Sciatic nerve (tissue), 2 donors: ENCODE measurements around the gene SRCIN1. TPM values are rescaled to one million over a fixed set of nuclear protein-coding genes. Genes with fewer than 3 reads are reported as not detected.

ENCODE experiments used
- ATAC-seq: fragments of 200-7000 bp; cut with Tn5 transposase; one replicate; pipeline ENCODE4 v1.9.1; 2020; ENCODE audit warnings: mild to moderate bottlenecking, moderate library complexity
- DNase-seq: peaks from one replicate; pipeline ENCODE4 v3.0.0-alpha.2; 2020; ENCODE audit warnings: low spot score
- intact Hi-C: fragments of 100-400 bp; cut with DNase I; formaldehyde crosslinking; loops from one replicate; pipeline ENCODE4 v1.14.2; 2022
- total RNA-seq: library from RNA; stranded (reverse); fragmentation: NEBNext Ultra II Directional; extraction: Animal tissue kit (Norgen Biotek cat#: 25700); gene quantifications from one replicate; pipeline ENCODE4 v1.2.1, GENCODE V29; 2021
- donor health status: DM: no; HTN: no; CAD: no.
- donor health status: DM: no; HTN: no; CAD: no.

SRCIN1 gene
- total RNA-seq, 1 donor from 2014 or later, result 4.5 TPM

- peak; percentile 23 for DNase-seq
- intact Hi-C loops, result no loop called here
- ATAC-seq, result no peak
These were observed 14.3 kb upstream of the SRCIN1 start for GRCh38 chr17:38619937-38620550.

DNA sequence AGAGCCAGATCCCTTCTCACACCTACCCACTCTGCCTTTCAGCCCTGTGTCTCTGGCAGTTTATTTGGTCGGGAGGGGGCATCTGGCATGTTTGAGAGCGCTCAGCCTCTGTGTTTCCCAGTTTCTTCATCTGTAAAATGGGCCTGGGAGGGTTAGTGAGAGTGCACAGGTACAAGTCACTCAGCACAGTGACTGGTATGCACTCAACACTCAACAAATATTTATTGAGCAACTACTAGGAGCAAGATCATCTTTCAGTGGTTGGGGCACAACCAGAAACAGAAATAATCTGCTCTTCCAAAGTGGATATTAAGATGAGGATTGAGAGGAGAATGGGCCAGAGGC is 13.7 kb upstream of the SRCIN1 start:
- ATAC-seq, result no peak
- intact Hi-C loops, result no loop called here
- DNase-seq, result no peak

GRCh38 chr17:38617967-38618760 is 12.4 kb upstream of the SRCIN1 start:
- intact Hi-C loops, result no loop called here
- ATAC-seq, result no peak
- peak; percentile 7 for DNase-seq

DNA sequence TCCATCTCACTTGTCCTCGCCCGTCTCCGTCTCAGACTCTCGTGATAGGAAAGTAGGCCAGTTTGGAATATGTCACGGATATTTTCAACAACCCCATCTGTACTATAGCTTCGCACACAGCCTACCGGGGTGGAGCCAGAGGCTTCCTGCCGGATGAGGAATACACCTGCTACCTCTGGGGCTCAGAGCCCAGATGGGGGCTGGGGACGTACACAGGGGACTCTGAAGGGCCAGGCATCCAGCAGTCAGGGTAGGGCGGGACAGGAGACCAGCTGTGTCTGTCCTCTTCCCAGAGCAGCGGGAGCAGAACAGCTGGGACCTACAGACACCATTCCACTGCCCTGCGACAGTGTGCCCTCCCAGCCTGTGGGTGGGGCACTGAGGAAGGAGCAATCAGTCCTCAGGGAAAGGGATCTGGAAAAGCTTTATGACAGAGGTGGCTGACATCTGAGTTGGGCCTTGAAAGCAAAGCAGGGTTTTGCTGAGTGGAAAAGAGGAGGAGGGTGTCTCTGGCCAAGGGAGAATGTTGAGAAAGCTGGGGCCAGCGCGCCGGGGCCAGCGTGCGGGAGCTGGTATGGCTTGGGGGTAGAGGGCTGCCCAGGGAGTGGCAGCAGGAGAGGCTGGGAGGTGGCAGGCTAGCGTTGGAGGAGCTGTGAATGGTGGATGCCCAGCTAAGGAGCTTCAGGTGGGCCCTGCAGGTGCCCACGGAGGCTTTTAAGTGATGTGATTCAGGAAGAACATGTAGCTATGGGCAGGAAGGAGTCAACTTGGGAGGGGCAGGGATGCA is 11.5 kb upstream of the SRCIN1 start:
- DNase-seq, result no peak
- intact Hi-C loops, result no loop called here
- no peak for ATAC-seq

GRCh38 chr17:38616361-38616760 is 10.6 kb upstream of the SRCIN1 start:
- DNase-seq, result no peak
- ATAC-seq, result no peak
- intact Hi-C loops, result no loop called here

- no peak for DNase-seq
- ATAC-seq, result no peak
- intact Hi-C loops, result no loop called here
These were observed 8.4 kb upstream of the SRCIN1 start for GRCh38 chr17:38613981-38614779.

GRCh38 chr17:38613525-38613980 is 7.8 kb upstream of the SRCIN1 start:
- no peak for DNase-seq
- intact Hi-C loops, result no loop called here
- no peak for ATAC-seq

DNA sequence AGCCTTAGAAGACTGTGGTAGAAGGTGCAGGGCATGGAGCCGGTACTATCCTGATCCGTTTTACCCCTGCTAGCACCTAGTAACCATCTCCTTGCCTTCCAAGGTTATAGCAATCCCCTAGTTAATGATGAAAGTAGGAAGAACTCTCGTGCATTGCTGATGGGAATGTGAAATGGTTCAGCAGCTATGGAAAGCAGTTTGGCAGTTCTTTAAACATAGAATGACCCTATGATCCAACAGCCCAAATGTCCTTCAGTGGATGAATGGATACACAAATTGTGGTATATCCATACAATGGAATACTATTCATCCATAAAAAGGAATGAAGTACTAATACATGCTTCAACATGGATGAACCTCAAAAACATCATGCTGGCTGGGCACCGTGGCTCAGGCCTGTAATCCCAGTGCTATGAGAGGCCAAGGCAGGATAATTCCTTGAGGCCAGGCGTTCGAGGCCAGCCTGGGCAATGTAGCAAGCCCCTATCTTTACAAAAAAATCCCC is 6.2 kb upstream of the SRCIN1 start:
- intact Hi-C loops, result no loop called here

GRCh38 chr17:38611070-38611786 is 5.5 kb upstream of the SRCIN1 start:
- intact Hi-C loops, result no loop called here
- no peak for ATAC-seq

More for the DNA sequence above, 6.2 kb upstream of the SRCIN1 start:
- DNase-seq (no peak), ATAC-seq (no peak)

DNA sequence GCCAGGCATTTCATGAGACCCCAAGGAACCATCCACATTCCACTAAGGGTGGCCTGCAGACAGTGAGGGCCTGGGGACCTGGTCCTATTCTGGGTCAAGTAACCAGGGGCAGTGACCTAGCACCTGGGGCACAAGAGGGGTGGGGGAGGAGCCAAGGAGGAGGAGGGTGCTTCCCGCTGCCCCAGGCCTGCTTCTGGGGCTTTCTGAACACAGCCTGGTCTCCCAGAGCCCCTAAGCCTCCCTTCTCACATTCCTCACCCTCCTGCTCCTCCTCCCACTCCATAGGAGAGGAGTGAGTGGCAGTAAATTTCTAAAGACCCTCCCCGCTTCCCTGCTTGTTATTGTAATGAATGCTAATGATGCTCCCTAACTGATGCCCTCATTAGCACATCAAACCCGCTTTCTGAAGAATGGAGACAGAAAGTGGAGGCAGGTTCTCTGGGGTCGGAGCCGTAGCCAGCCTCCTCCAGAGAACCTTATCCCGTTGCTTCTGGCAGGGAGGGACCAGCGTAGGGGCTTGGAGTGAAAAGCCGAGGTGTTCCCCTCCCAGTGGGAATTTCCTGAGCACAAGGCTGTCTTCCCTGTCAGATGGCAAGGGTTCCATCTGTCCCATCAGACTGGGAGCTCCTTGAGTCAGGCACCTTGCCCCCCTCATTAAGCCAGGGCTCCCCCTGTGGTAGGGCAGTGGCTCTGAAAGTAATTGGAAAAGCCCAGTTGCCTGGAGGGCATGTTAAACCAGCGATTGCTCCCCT is 3.7 kb upstream of the SRCIN1 start:
- ATAC-seq (no peak), DNase-seq (no peak)
- intact Hi-C loops, result no loop called here

More at GRCh38 chr17:38611070-38611786, 5.5 kb upstream of the SRCIN1 start:
- DNase-seq, result no peak

GRCh38 chr17:38608648-38609047 is 2.9 kb upstream of the SRCIN1 start:
- DNase-seq (no peak), ATAC-seq (no peak)
- intact Hi-C loops, result no loop called here

GRCh38 chr17:38606646-38607611 is 1.2 kb upstream of the SRCIN1 start:
- intact Hi-C loops, result no loop called here

DNA sequence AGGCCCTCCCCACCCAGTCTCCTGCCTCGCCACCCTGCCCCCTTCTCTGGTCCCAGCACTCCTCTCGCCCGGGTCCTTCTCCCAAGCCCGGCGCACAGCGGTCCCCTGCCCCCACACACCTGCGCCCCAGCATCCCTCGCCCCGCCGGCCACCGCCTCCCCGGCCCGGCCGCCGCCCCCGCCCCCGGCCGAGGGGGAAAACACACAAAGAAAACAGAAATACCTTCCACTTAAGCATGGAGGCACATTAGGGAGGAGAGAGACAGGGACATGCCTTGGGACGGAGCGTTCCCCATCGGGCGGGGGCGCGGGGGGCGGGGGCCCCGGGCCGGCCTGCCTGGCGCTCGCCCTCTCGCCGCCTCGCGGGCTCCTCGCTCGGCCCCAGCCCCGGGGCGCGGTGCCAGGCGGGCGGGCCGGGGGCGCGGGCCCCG is 326 bp downstream of the SRCIN1 start:
- no peak for DNase-seq
- ATAC-seq, result no peak
- intact Hi-C loops, result no loop called here

More at GRCh38 chr17:38606646-38607611, 1.2 kb upstream of the SRCIN1 start:
- no peak for DNase-seq
- peak; percentile 44 for ATAC-seq

- DNase-seq (no peak), ATAC-seq (peak; percentile 15)
- intact Hi-C loops, result no loop called here
These were observed 1.0 kb downstream of the SRCIN1 start for GRCh38 chr17:38604479-38605403.

GRCh38 chr17:38603786-38604478 is 1.8 kb downstream of the SRCIN1 start:
- DNase-seq, result no peak
- no peak for ATAC-seq
- intact Hi-C loops, result no loop called here
